ENCODE results near the gene PRH2.

Gene PRH2

GRCh38 chr12:10928746-10929286 lies at the start of gene PRH2:
Gene PRH2, plus strand, starts transcription at chr12:10929236. Its CDS starts 38 bp downstream, at chr12:10929274.
- DNase-seq, result no peak

GRCh38 chr12:10884086-10884725 lies 44.8 kb upstream of the PRH2 start, which contains the start of gene PRH1:
Gene PRH1, minus strand, starts transcription at chr12:10884255. Its CDS starts 38 bp downstream, at chr12:10884217.
- no peak for DNase-seq

GRCh38 chr12:10889226-10889625 lies 39.8 kb upstream of the PRH2 start:
- DNase-seq, result no peak

GRCh38 chr12:10891937-10892336 lies 37.1 kb upstream of the PRH2 start:
- no peak for DNase-seq

- no peak for DNase-seq
Observed at GRCh38 chr12:10896854-10897253, 32.2 kb upstream of the PRH2 start.

- no peak for DNase-seq
Observed at GRCh38 chr12:10900530-10900929, 28.5 kb upstream of the PRH2 start.

- no peak for DNase-seq
Observed at GRCh38 chr12:10900972-10901371, 28.1 kb upstream of the PRH2 start.

- no peak for DNase-seq
Observed at GRCh38 chr12:10901427-10901826, 27.6 kb upstream of the PRH2 start.

GRCh38 chr12:10904686-10905085 lies 24.4 kb upstream of the PRH2 start:
- DNase-seq, result no peak

- DNase-seq, result no peak
Observed at GRCh38 chr12:10909462-10909861, 19.6 kb upstream of the PRH2 start, which contains the start of gene TAS2R13. Gene TAS2R13, minus strand, starts transcription at chr12:10909562. Its CDS starts 264 bp downstream, at chr12:10909298.

- DNase-seq, result no peak
Observed at GRCh38 chr12:10910380-10910779, 18.7 kb upstream of the PRH2 start.

- no peak for DNase-seq
Observed at GRCh38 chr12:10919809-10920208, 9.2 kb upstream of the PRH2 start.

GRCh38 chr12:10926269-10926668 lies 2.8 kb upstream of the PRH2 start:
- no peak for DNase-seq

- no peak for DNase-seq
Observed at GRCh38 chr12:10936506-10936905, 7.5 kb downstream of the PRH2 start.

GRCh38 chr12:10939163-10939562 lies 10.1 kb downstream of the PRH2 start, which contains the start of gene TAS2R14:
Gene TAS2R14, minus strand, starts transcription at chr12:10939263. Its CDS starts 56 bp downstream, at chr12:10939207.
- no peak for DNase-seq

GRCh38 chr12:10940389-10940788 lies 11.4 kb downstream of the PRH2 start:
- no peak for DNase-seq

- no peak for DNase-seq
Observed at GRCh38 chr12:10941369-10941768, 12.3 kb downstream of the PRH2 start.

GRCh38 chr12:10941916-10942607 lies 13.0 kb downstream of the PRH2 start:
- DNase-seq, result no peak

GRCh38 chr12:10943167-10943566 lies 14.1 kb downstream of the PRH2 start:
- DNase-seq, result no peak

- no peak for DNase-seq
Observed at GRCh38 chr12:10952645-10953044, 23.6 kb downstream of the PRH2 start.

GRCh38 chr12:10956085-10956484 lies 27.0 kb downstream of the PRH2 start:
- no peak for DNase-seq

GRCh38 chr12:10957741-10958140 lies 28.7 kb downstream of the PRH2 start:
- no peak for DNase-seq

GRCh38 chr12:10959804-10960203 lies 30.8 kb downstream of the PRH2 start:
- DNase-seq, result no peak

- no peak for DNase-seq
Observed at GRCh38 chr12:10960211-10960610, 31.2 kb downstream of the PRH2 start.

Measured in NCI-H1105 treated with DMSO at 0.1 percent for 48 hours (cell line).